ENCODE measurements around the gene USP10.

DNA sequence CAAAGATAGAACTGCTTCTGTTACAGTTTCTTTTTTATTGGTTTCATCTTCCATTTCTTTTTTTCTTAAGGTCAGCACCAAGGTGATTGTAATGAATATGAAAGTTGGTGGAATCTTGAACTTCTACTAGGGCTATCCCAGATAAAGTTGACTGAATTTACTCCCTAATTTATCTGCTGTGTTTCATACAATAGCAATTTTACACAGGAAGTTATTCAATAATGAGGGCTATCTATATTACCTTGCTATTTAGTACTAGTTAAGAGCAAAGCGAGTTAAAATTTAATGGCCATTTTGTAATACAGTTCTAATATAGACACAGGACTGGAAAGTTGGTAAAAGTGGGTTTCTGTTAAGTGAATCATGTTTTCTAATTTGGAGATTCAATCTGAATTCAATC is 24.1 kb downstream of the USP10 start:
- TF ChIP-seq, protein P1, sequence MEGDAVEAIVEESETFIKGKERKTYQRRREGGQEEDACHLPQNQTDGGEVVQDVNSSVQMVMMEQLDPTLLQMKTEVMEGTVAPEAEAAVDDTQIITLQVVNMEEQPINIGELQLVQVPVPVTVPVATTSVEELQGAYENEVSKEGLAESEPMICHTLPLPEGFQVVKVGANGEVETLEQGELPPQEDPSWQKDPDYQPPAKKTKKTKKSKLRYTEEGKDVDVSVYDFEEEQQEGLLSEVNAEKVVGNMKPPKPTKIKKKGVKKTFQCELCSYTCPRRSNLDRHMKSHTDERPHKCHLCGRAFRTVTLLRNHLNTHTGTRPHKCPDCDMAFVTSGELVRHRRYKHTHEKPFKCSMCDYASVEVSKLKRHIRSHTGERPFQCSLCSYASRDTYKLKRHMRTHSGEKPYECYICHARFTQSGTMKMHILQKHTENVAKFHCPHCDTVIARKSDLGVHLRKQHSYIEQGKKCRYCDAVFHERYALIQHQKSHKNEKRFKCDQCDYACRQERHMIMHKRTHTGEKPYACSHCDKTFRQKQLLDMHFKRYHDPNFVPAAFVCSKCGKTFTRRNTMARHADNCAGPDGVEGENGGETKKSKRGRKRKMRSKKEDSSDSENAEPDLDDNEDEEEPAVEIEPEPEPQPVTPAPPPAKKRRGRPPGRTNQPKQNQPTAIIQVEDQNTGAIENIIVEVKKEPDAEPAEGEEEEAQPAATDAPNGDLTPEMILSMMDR (tag by site-specific recombination; IDR thresholded peaks at IDR 0.05), result no peak
- TF ChIP-seq ZNF114 (tag by site-specific recombination; IDR thresholded peaks at IDR 0.05) (no peak), ZNF416 (tag by site-specific recombination; IDR thresholded peaks at IDR 0.05) (no peak), ZNF76 (tag by site-specific recombination; IDR thresholded peaks at IDR 0.05; ENCODE audit: borderline replicate concordance, low read depth) (no peak)

Measured in HEK293 (cell line).